Measurements from ENCODE around the gene BRME1. TPM values are rescaled to one million over a fixed set of nuclear protein-coding genes. Genes with fewer than 3 reads are reported as not detected.

The BRME1 gene
- total RNA-seq, 4 donors from 2014 or later: 0.19 to 1.0 (median 0.56) TPM

- no peaks in the 10 kb centered on the region for H3K27me3 ChIP-seq
- TF ChIP-seq POLR2A (IDR thresholded peaks at IDR 0.05) (no peak), CTCF (IDR thresholded peaks at IDR 0.05 in 4 of 5, conservative IDR thresholded peaks at IDR 0.05 in 1 of 5) (no peak)
Observed at GRCh38 chr19:13884726-13885591, 21.0 kb downstream of the BRME1 start.

GRCh38 chr19:13883516-13884064 is 22.3 kb downstream of the BRME1 start:
- Histone ChIP-seq H3K4me3 (no peak overlapping the region), H3K4me1 (peaks cover 13 to 17% of the 10 kb centered on the region in 2 donors), H3K27me3 (no peaks in the 10 kb centered on the region), H3K36me3 (no peaks in the 10 kb centered on the region), H3K27ac (no peak overlapping the region), H3K9me3 (no peaks in the 10 kb centered on the region)
- ATAC-seq (no peak), DNase-seq (no peak)
- no peak for TF ChIP-seq CTCF (IDR thresholded peaks at IDR 0.05 in 4 of 5, conservative IDR thresholded peaks at IDR 0.05 in 1 of 5)
- TF ChIP-seq POLR2A (IDR thresholded peaks at IDR 0.05): no peak
- in situ Hi-C loops (cut with MboI; ENCODE audit: low sequenced_read_pairs in 4 of 4) (loop anchor here (10.0 to 25.0 kb wide), 3 partner anchors 161 to 479 kb away; no protein-coding TSS in a partner anchor), intact Hi-C loops (cut with DNase I; ENCODE audit: low total_unique reads) (loop anchor here (5.0 kb wide), 1 partner anchor 254 kb away; the partner anchor contains the start of gene ASF1B)

More at GRCh38 chr19:13884726-13885591, 21.0 kb downstream of the BRME1 start:
- H3K9me3 ChIP-seq: no peaks in the 10 kb centered on the region
- ATAC-seq (no peak), DNase-seq (no peak)
- intact Hi-C loops (cut with DNase I; ENCODE audit: low total_unique reads): loop anchor here (5.0 kb wide), 1 partner anchor 252 kb away; the partner anchor contains the start of gene ASF1B
- H3K36me3 ChIP-seq: no peaks in the 10 kb centered on the region
- no peak overlapping the region for H3K27ac ChIP-seq
- no peak overlapping the region for H3K4me3 ChIP-seq
- in situ Hi-C loops (cut with MboI; ENCODE audit: low sequenced_read_pairs in 4 of 4): loop anchor here (10.0 to 25.0 kb wide), 3 partner anchors 160 to 477 kb away; no protein-coding TSS in a partner anchor
- peaks cover 10 to 11% of the 10 kb centered on the region in 2 donors for H3K4me1 ChIP-seq

- H3K36me3 ChIP-seq: no peaks in the 10 kb centered on the region
- in situ Hi-C loops (cut with MboI; ENCODE audit: low sequenced_read_pairs in 4 of 4): loop anchor here (10.0 to 25.0 kb wide), 3 partner anchors 162 to 479 kb away; no protein-coding TSS in a partner anchor
- no peak for ATAC-seq
- no peak for TF ChIP-seq CTCF (IDR thresholded peaks at IDR 0.05 in 4 of 5, conservative IDR thresholded peaks at IDR 0.05 in 1 of 5)
- no peak for TF ChIP-seq POLR2A (IDR thresholded peaks at IDR 0.05)
- H3K4me1 ChIP-seq: peaks cover 13 to 17% of the 10 kb centered on the region in 2 donors
- H3K27me3 ChIP-seq: no peaks in the 10 kb centered on the region
- H3K9me3 ChIP-seq: no peaks in the 10 kb centered on the region
- DNase-seq: no peak
- H3K27ac ChIP-seq: no peak overlapping the region
- intact Hi-C loops (cut with DNase I; ENCODE audit: low total_unique reads): loop anchor here (5.0 kb wide), 1 partner anchor 254 kb away; the partner anchor contains the start of gene ASF1B
- H3K4me3 ChIP-seq: no peak overlapping the region
Observed at GRCh38 chr19:13882836-13883235, 23.1 kb downstream of the BRME1 start.

GRCh38 chr19:13882419-13882795 is 23.5 kb downstream of the BRME1 start:
- H3K36me3 ChIP-seq: no peaks in the 10 kb centered on the region
- intact Hi-C loops (cut with DNase I; ENCODE audit: low total_unique reads): loop anchor here (5.0 kb wide), 1 partner anchor 255 kb away; the partner anchor contains the start of gene ASF1B
- no peaks in the 10 kb centered on the region for H3K27me3 ChIP-seq
- H3K4me3 ChIP-seq: no peak overlapping the region
- no peaks in the 10 kb centered on the region for H3K9me3 ChIP-seq
- in situ Hi-C loops (cut with MboI; ENCODE audit: low sequenced_read_pairs in 4 of 4): loop anchor here (10.0 to 25.0 kb wide), 3 partner anchors 162 to 480 kb away; no protein-coding TSS in a partner anchor
- no peak for ATAC-seq
- DNase-seq: no peak
- TF ChIP-seq POLR2A (IDR thresholded peaks at IDR 0.05) (no peak), CTCF (IDR thresholded peaks at IDR 0.05 in 4 of 5, conservative IDR thresholded peaks at IDR 0.05 in 1 of 5) (no peak)
- peaks cover 13 to 17% of the 10 kb centered on the region in 2 donors for H3K4me1 ChIP-seq
- H3K27ac ChIP-seq: peak overlapping the region in 1 of 4 donors; percentile 92
